ENCODE measurements around the gene ADGRL3. TPM values are rescaled to one million over a fixed set of nuclear protein-coding genes. Genes with fewer than 3 reads are reported as not detected.

The ADGRL3 gene
- total RNA-seq, 4 donors from 2014 or later: 6.1 to 26.0 (median 7.3) TPM

DNA sequence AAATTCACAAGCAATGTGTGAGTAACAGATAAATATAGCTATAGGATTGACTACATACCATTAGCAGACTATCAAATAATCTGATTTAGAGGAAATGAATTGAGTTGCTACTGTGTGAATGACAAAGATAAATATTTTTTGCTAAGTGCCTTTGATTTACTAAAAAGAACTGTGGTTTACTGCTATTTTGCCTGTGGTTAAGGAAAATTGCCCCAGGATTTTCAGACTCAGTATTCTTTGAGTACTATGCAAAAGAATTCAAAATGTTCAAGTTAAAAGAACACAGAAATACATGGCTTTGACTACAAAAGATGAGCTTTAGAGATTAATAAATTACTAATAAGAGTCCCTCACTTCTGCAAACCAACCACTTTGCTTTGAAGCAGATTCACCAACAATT lies 853.8 kb downstream of the ADGRL3 start:
- no peak overlapping the region for H3K27ac ChIP-seq
- H3K4me3 ChIP-seq: no peak overlapping the region
- H3K4me1 ChIP-seq: no peaks in the 10 kb centered on the region
- no peaks in the 10 kb centered on the region for H3K36me3 ChIP-seq
- TF ChIP-seq POLR2AphosphoS5 (IDR thresholded peaks at IDR 0.05) (no peak), POLR2A (IDR thresholded peaks at IDR 0.05) (no peak), EP300 (IDR thresholded peaks at IDR 0.05) (no peak)
- TF ChIP-seq, protein P1, sequence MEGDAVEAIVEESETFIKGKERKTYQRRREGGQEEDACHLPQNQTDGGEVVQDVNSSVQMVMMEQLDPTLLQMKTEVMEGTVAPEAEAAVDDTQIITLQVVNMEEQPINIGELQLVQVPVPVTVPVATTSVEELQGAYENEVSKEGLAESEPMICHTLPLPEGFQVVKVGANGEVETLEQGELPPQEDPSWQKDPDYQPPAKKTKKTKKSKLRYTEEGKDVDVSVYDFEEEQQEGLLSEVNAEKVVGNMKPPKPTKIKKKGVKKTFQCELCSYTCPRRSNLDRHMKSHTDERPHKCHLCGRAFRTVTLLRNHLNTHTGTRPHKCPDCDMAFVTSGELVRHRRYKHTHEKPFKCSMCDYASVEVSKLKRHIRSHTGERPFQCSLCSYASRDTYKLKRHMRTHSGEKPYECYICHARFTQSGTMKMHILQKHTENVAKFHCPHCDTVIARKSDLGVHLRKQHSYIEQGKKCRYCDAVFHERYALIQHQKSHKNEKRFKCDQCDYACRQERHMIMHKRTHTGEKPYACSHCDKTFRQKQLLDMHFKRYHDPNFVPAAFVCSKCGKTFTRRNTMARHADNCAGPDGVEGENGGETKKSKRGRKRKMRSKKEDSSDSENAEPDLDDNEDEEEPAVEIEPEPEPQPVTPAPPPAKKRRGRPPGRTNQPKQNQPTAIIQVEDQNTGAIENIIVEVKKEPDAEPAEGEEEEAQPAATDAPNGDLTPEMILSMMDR (IDR thresholded peaks at IDR 0.05): no peak
- no peak for ATAC-seq
- H3K27me3 ChIP-seq: no peaks in the 10 kb centered on the region
- no peaks in the 10 kb centered on the region for H3K9me3 ChIP-seq

DNA sequence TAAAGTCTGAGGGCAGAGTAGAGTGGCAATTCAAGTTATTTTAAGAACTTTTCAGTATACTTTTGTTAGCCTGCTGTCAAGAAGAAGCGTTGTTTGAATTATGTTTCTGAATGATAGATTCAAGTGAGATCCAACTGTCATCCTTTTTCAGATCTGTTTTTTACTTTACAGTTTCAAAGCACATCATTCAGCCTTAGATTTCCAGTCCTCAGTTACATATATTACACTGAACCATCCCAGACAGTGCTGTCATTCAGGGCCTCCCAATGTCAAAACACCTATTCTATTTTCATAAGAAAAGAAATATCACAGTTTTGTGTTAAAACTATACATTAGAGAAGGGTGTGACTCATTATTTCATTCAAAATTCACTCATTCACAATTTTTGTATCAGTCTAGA lies 856.9 kb downstream of the ADGRL3 start:
- no peak for ATAC-seq
- Histone ChIP-seq H3K9me3 (no peaks in the 10 kb centered on the region), H3K36me3 (no peaks in the 10 kb centered on the region), H3K4me3 (no peak overlapping the region), H3K4me1 (no peaks in the 10 kb centered on the region), H3K27me3 (no peaks in the 10 kb centered on the region), H3K27ac (no peak overlapping the region)
- TF ChIP-seq EP300 (IDR thresholded peaks at IDR 0.05): no peak
- no peak for TF ChIP-seq POLR2A (IDR thresholded peaks at IDR 0.05)
- TF ChIP-seq POLR2AphosphoS5 (IDR thresholded peaks at IDR 0.05): no peak
- TF ChIP-seq, protein P1 (IDR thresholded peaks at IDR 0.05): no peak
- 82 to 89% methylated on average over 1 of the region's 1 CpG for WGBS, 2 donors (ENCODE audit: low coverage in 1 of 2)

DNA sequence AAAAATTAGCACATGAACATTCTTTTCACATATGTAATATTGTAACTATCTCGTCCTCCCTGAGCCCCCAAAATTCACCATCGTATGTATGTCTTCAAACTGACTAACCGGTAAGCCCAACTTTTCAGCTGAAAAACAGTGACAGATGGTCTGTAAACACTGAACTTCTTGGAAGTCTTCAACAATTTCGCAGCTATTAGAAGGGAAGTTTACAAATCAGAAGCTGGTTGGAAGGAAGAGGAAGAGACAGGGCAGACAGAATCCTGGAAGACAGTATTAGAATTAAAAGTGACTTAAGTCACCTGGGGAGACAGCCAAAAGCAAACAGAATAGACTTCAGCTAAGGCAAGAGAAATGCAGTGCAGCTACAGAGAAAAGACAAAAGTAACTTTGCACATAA lies 858.4 kb downstream of the ADGRL3 start:
- no peaks in the 10 kb centered on the region for H3K4me1 ChIP-seq
- WGBS, 2 donors (ENCODE audit: low coverage in 1 of 2): 25 to 28% methylated on average over 4 of the region's 4 CpGs
- no peak for TF ChIP-seq POLR2AphosphoS5 (IDR thresholded peaks at IDR 0.05)
- TF ChIP-seq POLR2A (IDR thresholded peaks at IDR 0.05): no peak
- no peak for TF ChIP-seq EP300 (IDR thresholded peaks at IDR 0.05)
- TF ChIP-seq, protein P1 (IDR thresholded peaks at IDR 0.05): no peak
- no peaks in the 10 kb centered on the region for H3K9me3 ChIP-seq
- ATAC-seq: no peak
- no peak overlapping the region for H3K27ac ChIP-seq
- H3K4me3 ChIP-seq: no peak overlapping the region
- no peaks in the 10 kb centered on the region for H3K27me3 ChIP-seq
- no peaks in the 10 kb centered on the region for H3K36me3 ChIP-seq

DNA sequence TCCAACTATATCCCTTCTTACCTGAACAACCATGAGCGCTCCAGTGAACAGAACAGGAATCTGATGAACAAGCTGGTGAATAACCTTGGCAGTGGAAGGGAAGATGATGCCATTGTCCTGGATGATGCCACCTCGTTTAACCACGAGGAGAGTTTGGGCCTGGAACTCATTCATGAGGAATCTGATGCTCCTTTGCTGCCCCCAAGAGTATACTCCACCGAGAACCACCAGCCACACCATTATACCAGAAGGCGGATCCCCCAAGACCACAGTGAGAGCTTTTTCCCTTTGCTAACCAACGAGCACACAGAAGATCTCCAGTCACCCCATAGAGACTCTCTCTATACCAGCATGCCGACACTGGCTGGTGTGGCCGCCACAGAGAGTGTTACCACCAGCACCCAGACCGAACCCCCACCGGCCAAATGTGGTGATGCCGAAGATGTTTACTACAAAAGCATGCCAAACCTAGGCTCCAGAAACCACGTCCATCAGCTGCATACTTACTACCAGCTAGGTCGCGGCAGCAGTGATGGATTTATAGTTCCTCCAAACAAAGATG lies 870.2 kb downstream of the ADGRL3 start:
- no peak overlapping the region for H3K4me3 ChIP-seq
- no peak for TF ChIP-seq EP300 (IDR thresholded peaks at IDR 0.05)
- TF ChIP-seq POLR2A (IDR thresholded peaks at IDR 0.05): no peak
- TF ChIP-seq POLR2AphosphoS5 (IDR thresholded peaks at IDR 0.05): no peak
- TF ChIP-seq, protein P1 (IDR thresholded peaks at IDR 0.05): no peak
- WGBS, 2 donors (ENCODE audit: low coverage in 1 of 2): 89 to 100% methylated on average over 2 to 3 of the region's 14 CpGs
- no peak overlapping the region for H3K27ac ChIP-seq
- no peaks in the 10 kb centered on the region for H3K4me1 ChIP-seq
- H3K9me3 ChIP-seq: no peaks in the 10 kb centered on the region
- no peaks in the 10 kb centered on the region for H3K36me3 ChIP-seq
- no peaks in the 10 kb centered on the region for H3K27me3 ChIP-seq
- ATAC-seq: no peak

DNA sequence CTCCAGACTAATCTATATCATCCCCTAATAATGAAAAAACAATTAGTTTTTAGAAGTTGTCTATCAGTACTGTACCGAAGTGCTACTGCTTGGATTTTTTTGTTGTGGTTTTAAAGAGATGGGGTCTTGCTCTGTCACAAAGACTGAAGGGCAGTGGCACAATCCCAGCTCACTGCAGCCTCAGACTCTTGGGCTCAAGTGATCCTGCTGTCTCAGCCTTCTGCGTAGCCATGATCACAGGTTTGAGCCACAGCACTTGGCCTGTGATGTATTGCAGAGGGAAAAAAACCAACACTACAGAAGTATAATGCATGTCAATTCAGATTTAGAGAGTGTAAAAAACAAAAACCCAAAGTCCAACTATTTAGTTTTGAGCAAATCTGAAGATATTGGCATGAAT lies 875.0 kb downstream of the ADGRL3 start:
- no peak overlapping the region for H3K27ac ChIP-seq
- no peak for ATAC-seq
- H3K36me3 ChIP-seq: no peaks in the 10 kb centered on the region
- H3K9me3 ChIP-seq: no peaks in the 10 kb centered on the region
- H3K4me3 ChIP-seq: no peak overlapping the region
- TF ChIP-seq EP300 (IDR thresholded peaks at IDR 0.05): no peak
- no peak for TF ChIP-seq POLR2A (IDR thresholded peaks at IDR 0.05)
- TF ChIP-seq, protein P1 (IDR thresholded peaks at IDR 0.05): no peak
- TF ChIP-seq POLR2AphosphoS5 (IDR thresholded peaks at IDR 0.05): no peak
- no peaks in the 10 kb centered on the region for H3K27me3 ChIP-seq
- no peaks in the 10 kb centered on the region for H3K4me1 ChIP-seq
- whole genome bisulfite sequencing, 2 donors (ENCODE audit: low coverage in 1 of 2): 67 to 85% methylated on average over 1 to 2 of the region's 2 CpGs
